GM20000 (cell line): ENCODE data around the gene ATAD3C.
"Not testable (repeated sequence)": the region's sequence is repeated elsewhere in the genome, so short reads cannot be mapped to it uniquely, and the experiment has no call there.

Source experiments
- DNase-seq: peaks from one replicate; pipeline ENCODE4 v3.0.0; 2012; ENCODE audit warnings: low spot score
- CTCF ChIP-seq: IDR thresholded peaks from 2 replicates; pipeline ENCODE4 v1.5.1; 2012; ENCODE audit warnings: mild to moderate bottlenecking, control low read depth; ENCODE audit errors: extremely low read depth, missing control alignments

Gene ATAD3C

GRCh38 chr1:1479547-1480487, 30.3 kb downstream of the ATAD3C start:
- TF ChIP-seq CTCF: no peak
- no peak for DNase-seq

- DNase-seq: not testable (repeated sequence)
Observed at GRCh38 chr1:1480488-1480867, 31.0 kb downstream of the ATAD3C start.

- not testable (repeated sequence) for DNase-seq
Observed at GRCh38 chr1:1481811-1482210, 32.3 kb downstream of the ATAD3C start.

- TF ChIP-seq CTCF: no peak
- no peak for DNase-seq
Observed at GRCh38 chr1:1482856-1483255, 33.4 kb downstream of the ATAD3C start.

- no peak for TF ChIP-seq CTCF
- no peak for DNase-seq
Observed at GRCh38 chr1:1483714-1484113, 34.2 kb downstream of the ATAD3C start.

- DNase-seq: not testable (repeated sequence)
Observed at GRCh38 chr1:1484976-1485750, 35.7 kb downstream of the ATAD3C start.

GRCh38 chr1:1485755-1486317, 36.3 kb downstream of the ATAD3C start:
- not testable (repeated sequence) for DNase-seq

GRCh38 chr1:1487701-1488100, 38.2 kb downstream of the ATAD3C start:
- no peak for TF ChIP-seq CTCF
- no peak for DNase-seq

- TF ChIP-seq CTCF: no peak
- DNase-seq: no peak
Observed at GRCh38 chr1:1489231-1489630, 39.7 kb downstream of the ATAD3C start.
